Stimulated activated CD4-positive, alpha-beta T cell treated with anti-CD3 and anti-CD28 coated beads, Interleukin-4, amount 100 ng/mL, for 24 hours (primary cell): ENCODE data around the gene NFKB2.
A peak's percentile ranks its signal among the peaks of the same experiment; 100 is the strongest.

Experiments used
- DNase-seq: peaks from one replicate; pipeline ENCODE4 v3.0.0-alpha.2; 2020

Gene NFKB2

GRCh38 chr10:102395400-102396316, at the start of gene NFKB2:
TSS of gene NFKB2 (plus strand) at chr10:102395705. CDS start at chr10:102395960, 255 bp downstream.
- DNase-seq, result peak; percentile 91

GRCh38 chr10:102347236-102347828, 48.2 kb upstream of the NFKB2 start:
- DNase-seq, result no peak

- DNase-seq, result peak; percentile 81
Observed at GRCh38 chr10:102352066-102352715, 43.3 kb upstream of the NFKB2 start.

- no peak for DNase-seq
Observed at GRCh38 chr10:102354451-102354850, 41.1 kb upstream of the NFKB2 start.

- DNase-seq, result no peak
Observed at GRCh38 chr10:102358712-102359382, 36.7 kb upstream of the NFKB2 start.

GRCh38 chr10:102367441-102367840, 28.1 kb upstream of the NFKB2 start:
- no peak for DNase-seq

GRCh38 chr10:102368077-102368476, 27.4 kb upstream of the NFKB2 start:
- DNase-seq, result no peak

- no peak for DNase-seq
Observed at GRCh38 chr10:102371295-102371694, 24.2 kb upstream of the NFKB2 start.

- DNase-seq, result no peak
Observed at GRCh38 chr10:102375250-102375649, 20.3 kb upstream of the NFKB2 start.

GRCh38 chr10:102375867-102376266, 19.6 kb upstream of the NFKB2 start:
- DNase-seq, result no peak

- no peak for DNase-seq
Observed at GRCh38 chr10:102376901-102377300, 18.6 kb upstream of the NFKB2 start.

- no peak for DNase-seq
Observed at GRCh38 chr10:102379383-102379782, 16.1 kb upstream of the NFKB2 start.

GRCh38 chr10:102381983-102382382, 13.5 kb upstream of the NFKB2 start:
- DNase-seq, result no peak

GRCh38 chr10:102382871-102383270, 12.6 kb upstream of the NFKB2 start:
- no peak for DNase-seq

- peak; percentile 15 for DNase-seq
Observed at GRCh38 chr10:102384053-102384452, 11.5 kb upstream of the NFKB2 start.

- DNase-seq, result no peak
Observed at GRCh38 chr10:102384606-102385429, 10.7 kb upstream of the NFKB2 start.

- no peak for DNase-seq
Observed at GRCh38 chr10:102389894-102390293, 5.6 kb upstream of the NFKB2 start.

- DNase-seq, result no peak
Observed at GRCh38 chr10:102392306-102392705, 3.2 kb upstream of the NFKB2 start.

GRCh38 chr10:102393411-102394078, 2.0 kb upstream of the NFKB2 start:
- no peak for DNase-seq

GRCh38 chr10:102394079-102394800, 1.3 kb upstream of the NFKB2 start:
- DNase-seq, result peak; percentile 99
